ENCODE results near the gene ARMH2.

- TF ChIP-seq, protein P1, sequence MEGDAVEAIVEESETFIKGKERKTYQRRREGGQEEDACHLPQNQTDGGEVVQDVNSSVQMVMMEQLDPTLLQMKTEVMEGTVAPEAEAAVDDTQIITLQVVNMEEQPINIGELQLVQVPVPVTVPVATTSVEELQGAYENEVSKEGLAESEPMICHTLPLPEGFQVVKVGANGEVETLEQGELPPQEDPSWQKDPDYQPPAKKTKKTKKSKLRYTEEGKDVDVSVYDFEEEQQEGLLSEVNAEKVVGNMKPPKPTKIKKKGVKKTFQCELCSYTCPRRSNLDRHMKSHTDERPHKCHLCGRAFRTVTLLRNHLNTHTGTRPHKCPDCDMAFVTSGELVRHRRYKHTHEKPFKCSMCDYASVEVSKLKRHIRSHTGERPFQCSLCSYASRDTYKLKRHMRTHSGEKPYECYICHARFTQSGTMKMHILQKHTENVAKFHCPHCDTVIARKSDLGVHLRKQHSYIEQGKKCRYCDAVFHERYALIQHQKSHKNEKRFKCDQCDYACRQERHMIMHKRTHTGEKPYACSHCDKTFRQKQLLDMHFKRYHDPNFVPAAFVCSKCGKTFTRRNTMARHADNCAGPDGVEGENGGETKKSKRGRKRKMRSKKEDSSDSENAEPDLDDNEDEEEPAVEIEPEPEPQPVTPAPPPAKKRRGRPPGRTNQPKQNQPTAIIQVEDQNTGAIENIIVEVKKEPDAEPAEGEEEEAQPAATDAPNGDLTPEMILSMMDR (IDR thresholded peaks at IDR 0.05): no peak
- TF ChIP-seq POLR2A (IDR thresholded peaks at IDR 0.05): no peak
Observed at GRCh38 chr6:24845578-24845977, 46.9 kb upstream of the ARMH2 start.

All from esophagus squamous epithelium (tissue), 4 donors.